IPS-NIHi7 (cell line): Measurements from ENCODE around the gene IL12A.

ENCODE experiments used
- DNase-seq: peaks from one replicate; pipeline ENCODE4 v3.0.0; 2012; ENCODE audit warnings: mixed read lengths; ENCODE audit errors: extremely low spot score

IL12A gene

DNA sequence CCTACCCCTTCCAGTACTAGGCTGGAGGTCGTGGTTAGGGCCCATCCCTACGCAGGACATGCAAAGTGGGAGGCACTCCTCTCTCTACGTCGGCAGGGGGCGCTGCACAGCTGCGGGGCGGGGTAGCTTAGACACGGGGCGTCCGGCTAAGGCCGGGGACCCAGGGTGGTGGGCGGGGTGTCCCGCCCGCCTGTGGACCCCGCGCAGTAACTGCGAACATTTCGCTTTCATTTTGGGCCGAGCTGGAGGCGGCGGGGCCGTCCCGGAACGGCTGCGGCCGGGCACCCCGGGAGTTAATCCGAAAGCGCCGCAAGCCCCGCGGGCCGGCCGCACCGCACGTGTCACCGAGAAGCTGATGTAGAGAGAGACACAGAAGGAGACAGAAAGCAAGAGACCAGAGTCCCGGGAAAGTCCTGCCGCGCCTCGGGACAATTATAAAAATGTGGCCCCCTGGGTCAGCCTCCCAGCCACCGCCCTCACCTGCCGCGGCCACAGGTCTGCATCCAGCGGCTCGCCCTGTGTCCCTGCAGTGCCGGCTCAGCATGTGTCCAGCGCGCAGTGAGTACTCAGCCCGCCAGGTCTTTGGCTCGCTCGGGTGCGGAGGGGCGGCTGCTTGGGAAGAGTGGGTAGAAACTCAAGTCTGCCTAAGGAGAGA is at the start of gene IL12A:
Gene IL12A, plus strand, starts transcription at position 219 of the 655 bp plus-strand sequence.
- DNase-seq, result peak; percentile 87

DNA sequence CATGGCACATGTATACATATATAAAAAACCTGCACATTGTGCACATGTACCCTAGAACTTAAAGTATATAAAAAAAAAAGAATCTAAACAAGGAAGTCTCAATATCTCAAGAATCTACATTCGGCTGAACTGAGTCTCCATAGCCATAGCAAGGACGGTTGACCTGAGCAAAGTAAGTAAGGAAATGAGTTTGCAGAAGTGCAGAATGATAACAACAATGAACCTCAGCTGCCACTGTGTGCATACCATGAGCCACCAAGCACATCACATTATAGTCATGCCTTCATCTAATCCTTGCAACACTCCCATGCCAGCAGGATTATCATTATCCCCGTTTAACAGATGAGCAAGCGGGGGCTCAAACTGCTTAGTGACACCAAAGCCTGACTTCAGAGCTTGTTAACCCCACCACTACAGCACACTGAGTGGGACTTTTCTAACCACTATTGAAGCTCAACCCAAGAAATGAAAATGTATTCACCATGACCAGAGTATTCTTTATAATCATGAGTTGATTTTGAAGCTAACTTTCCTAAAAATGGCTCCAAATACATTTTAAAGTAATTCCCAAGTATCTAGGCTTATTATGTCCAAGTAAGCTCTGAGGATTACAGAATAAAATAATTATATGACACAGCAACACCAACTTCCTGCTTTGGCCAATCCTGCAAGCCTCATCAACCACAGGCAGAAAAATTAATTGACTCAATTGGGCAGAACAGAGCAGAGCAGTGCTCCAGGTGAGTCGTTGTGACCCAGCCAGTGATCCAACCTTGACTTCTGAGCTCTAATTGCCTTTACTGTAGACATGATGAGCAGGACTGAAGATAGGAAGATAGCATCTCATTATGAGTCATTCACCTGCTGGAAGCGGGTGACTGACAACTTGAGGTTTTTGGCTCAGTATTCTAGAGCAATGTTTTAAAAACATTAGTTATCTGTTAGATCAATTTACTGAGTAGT is 47.3 kb upstream of the IL12A start:
- DNase-seq, result no peak

DNA sequence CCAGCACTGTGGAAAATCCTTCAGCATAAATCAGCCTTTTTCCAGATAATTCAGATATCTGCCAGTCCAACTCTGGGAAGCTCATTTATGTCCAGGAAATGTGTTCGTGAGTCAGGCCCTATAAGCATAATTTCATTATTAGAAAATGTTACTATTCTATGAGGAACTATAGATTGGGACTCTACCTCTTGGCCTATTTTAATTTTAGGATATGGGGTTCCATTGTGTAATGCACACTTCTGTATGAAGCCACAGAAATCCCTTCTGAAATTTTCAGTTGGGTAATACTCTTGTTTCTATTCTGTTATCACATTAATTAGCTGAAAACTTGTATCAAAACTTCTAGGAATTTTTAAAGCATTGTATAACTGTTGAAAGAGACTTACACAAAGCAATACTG is 43.9 kb upstream of the IL12A start:
- DNase-seq, result no peak

- DNase-seq, result no peak
These were observed 42.7 kb upstream of the IL12A start for GRCh38 chr3:159945930-159946329.

GRCh38 chr3:159947220-159947619 is 41.4 kb upstream of the IL12A start:
- no peak for DNase-seq

DNA sequence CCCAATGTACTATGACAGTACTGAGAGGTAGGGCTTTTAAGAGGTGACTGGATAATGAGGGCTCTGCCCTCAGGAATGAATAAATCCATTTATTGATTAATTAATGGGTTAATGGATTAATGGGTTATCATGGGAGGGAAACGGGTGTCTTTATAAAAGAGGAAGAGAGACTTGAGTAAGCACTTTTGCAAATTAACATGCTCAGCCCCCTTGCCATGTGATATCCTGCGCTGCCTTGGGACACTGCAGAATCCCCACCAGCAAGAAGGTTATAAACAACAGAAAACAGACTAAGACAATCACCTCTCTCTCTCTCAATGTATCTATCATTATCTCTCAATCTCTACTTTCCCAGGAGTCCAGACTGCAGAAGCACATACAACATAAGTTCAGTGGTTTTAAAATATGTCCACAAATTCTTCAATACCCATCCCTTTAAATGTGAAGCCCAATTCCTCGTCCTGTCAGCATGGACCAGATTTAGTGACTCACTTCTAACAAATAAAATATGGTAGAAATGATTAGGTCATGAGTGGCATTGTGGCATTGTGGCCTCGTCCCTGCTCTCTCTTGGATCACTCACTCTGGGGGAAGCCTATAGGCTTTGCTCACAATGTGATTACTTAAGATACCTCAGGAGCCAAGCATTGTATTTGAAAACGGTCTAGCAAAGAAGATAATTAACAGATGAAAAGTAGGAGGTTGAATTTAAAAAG is 40.0 kb upstream of the IL12A start:
- DNase-seq, result no peak

DNA sequence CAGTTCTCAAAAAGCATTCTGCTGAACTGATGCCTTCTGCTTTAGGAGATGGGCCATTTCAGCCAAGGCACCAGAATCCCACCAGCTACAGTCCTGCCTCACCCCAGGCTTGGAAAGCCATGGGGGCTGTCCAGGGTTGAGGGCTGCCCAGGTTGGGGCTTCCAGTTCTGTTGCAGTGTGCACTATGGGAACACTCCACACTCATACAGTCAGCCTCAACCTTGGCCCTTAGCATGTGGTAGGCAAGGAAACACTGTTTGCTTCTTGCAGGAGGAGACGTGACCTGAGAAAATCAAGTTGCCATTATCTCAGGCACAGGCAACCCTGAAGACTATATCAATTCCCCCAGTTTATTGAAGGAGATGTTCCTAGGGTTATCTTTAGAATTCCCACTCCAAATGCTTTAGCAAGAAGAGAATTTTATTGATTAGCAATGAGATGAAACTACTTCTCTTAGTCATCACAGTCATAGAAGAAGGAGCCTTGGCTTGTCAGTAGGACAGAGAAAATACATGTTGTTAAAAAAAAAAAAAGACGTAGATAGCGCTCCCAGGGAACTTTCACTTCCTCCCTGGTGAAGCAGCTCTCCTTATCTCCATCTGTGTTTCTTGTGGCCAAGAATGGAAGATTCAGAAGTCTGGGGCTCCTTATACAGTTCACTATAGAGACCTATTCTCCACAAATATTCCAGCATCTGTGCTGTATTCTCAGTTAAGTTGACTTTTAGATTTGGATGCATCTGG is 38.3 kb upstream of the IL12A start:
- no peak for DNase-seq

GRCh38 chr3:159951540-159951939 is 37.1 kb upstream of the IL12A start:
- DNase-seq, result no peak

DNA sequence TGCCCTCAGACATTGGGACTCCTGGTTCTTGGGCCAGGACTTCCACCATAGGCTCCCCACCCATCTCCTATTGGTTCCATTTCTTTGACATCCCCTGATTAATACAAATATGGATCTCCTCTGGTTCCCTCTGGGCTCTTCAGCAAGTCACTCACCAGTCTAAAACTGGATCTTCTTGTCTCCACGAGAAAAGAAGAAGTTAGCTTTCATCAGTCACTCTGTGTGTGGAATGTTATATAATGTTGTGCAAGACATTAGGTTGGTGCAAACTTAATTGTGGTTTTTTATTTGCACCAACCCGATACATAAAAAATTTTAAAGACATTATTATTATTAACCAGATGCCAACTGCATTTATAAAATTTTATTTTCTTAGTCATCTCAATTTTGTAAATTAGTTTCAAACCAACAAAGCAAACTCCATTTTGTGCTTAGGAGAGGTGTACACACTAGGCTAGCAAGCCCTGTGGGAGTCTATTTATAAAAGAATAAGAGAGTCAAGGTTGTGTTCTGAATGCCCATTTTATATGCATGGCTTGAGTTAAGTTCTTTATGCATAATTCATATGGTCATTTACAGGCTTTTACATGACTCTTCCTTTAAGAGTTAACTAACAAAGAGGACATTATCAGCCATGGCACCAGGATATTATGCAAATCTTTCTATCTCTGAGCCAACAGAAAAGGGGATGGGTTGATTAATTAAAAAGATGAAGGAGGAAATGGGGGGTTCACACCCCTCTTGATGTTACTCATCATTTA is 35.1 kb upstream of the IL12A start:
- no peak for DNase-seq

DNA sequence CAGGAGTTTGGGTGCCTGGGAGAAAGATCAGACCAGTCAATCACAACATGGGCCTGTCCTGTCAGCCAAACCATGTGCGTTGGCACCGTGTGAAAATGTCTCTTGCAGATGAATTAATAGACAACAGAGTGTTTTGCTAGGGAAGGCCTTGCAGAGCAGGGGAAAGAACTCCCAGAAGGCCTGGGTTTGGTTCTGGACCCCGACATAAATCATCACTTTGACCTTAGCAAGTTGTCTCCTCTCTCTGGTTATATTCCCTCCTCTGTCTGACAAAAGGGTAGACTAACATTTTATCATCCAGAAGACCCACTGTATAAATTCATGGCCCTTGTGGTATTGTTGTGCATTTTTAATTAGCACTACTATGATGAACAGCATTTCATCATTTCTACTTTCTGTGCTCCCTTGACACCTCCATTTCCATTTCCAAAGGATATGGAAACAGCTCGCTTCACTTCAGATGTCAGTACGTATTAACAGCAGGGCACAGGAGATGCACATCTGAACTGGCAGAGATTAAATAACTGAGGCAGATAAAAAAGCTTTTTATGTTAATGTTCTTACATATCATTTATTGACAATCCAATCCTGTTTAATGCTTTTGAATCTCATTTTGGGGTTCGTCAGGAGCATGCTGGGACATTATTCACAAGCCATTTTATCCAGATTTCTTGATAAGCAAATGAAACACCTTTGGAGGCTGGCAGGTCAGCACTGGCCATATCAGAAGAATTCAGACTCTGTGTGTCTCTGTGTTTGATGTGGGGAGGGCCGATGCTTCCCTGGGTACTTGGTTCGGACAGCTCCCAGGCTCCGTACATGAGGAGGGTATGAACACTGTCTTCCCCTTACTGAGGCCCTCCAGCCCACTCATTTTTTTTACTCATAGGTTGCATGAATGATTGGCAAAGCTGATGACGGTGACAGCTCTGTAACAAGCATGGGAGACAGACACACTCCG is 28.2 kb upstream of the IL12A start:
- DNase-seq, result no peak

DNA sequence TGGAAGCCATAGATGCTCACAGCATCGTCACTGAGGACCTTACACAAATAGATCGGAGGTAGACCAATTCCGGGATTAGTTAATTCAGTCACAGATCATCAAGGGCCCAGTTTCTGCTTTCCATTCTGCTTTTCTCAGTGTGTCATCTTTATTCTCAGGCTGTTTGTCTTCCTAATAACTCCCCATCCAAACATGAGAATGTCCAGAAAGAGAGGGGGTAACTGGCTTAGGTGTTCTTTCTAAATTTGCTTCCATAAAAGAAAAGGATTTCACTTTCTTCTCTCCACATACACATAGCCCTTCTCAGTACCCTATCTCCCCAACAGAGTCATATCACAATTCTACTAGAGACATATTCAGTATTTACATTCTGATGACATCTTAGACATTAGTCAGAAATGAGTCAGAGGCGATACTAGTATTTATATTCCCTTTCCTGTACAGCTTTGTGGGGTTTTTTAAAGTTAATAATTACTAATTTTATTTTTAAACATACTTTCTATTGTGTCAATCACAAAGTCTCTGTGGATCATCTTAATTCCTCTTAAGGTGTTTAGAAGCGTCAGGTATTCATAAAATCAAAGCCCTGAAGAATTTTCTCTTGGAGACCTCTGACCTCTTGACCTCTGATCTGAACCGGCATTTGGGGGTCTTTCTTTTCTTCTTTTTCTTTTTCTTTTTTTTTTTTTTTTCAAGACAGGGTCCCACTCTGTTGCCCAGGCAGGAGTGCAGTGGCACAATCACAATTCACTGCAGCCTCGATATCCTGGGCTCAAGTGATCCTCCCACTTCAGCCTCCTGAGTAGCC is 24.3 kb upstream of the IL12A start:
- DNase-seq, result no peak

GRCh38 chr3:159971311-159971710 is 17.3 kb upstream of the IL12A start:
- DNase-seq, result no peak

GRCh38 chr3:159977295-159977694 is 11.3 kb upstream of the IL12A start:
- no peak for DNase-seq

DNA sequence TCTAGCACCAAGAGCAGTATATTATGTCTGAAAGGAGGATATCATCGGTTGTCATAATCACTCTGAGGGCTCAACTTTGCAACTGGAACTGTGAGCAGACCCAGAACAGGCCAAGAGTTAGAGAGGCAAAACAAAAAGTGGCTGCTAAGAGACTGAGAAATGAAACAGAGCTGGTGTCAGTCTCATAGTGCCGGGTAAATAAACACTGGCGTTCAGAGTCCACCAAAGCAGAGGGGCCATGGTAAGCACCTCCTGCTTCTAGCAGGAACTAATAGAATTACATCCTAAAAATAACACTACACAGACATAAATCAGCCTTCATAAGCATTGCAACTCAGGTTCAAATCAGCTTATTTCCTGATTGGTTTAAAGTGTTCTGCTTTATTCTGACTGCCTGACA is 10.3 kb upstream of the IL12A start:
- DNase-seq, result no peak

- no peak for DNase-seq
These were observed 9.5 kb upstream of the IL12A start for GRCh38 chr3:159978918-159979703.

DNA sequence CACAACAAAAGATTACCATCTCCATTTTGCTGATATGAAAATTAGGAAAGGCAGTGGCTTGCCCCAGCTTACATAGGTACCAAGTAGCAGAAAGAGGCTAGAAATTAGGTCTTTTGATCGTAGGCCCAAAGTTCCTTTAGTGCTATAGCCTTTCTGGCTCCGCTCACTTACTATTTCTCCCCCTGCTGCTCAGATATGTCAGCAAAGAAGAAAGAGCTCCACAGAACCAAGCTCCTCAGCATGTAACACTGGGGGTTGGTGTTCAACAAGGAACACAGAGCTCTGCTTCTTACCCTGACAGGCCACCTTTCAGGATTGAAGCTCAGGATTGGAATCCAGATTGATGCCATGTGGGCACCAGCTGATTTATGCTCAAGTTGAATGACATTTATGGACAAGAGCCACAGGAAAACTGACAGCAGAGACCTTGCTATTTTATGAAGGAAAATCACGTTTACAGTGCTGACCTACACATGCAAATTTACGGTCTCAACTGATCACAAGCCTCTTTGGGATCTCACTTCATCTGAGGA is 6.1 kb upstream of the IL12A start:
- peak; percentile 26 for DNase-seq

DNA sequence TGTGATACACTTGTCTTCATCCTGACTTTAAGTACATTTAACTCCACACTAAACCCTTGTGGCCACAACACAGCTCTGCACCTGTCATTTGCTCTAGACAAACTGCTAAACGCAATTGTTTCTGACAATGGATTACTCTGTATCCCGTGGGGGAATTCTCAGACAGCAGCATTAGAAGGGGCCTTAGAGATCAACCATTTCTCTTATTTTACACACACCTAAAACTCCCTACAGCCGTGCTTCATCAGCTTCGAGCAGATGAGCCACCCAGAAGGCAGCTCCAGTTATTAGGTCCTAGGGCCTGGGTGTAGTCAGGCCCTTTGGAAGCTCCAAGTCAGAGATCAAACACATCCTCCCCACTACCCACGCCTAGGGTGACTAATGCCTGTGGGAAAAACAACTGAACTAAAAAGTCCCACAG is 1.3 kb upstream of the IL12A start:
- DNase-seq, result no peak
